Ovary (tissue), 3 donors: ENCODE data around the gene KRT6A.

Source experiments
- EP300 ChIP-seq: sonication (generic); formaldehyde crosslinking; IDR thresholded peaks from one replicate; pipeline ENCODE4 v1.6.1; 2017; ENCODE audit warnings: antibody characterized with exemption
- POLR2A ChIP-seq: fragments of 450-650 bp; IDR thresholded peaks from one replicate; pipeline ENCODE4 v1.6.1; 2017; ENCODE audit warnings: antibody characterized with exemption, mild to moderate bottlenecking, moderate library complexity
- TF ChIP-seq, protein P1 (sequence below), 3 donors: fragments of 450-650 bp in 2 of 3; fragments of 200-600 bp in 1 of 3; IDR thresholded peaks; one replicate each; pipeline versions ENCODE4 v1.5.1 to v1.8.0; 2016 to 2022; ENCODE audit warnings: antibody characterized with exemption in 3 of 3, mild to moderate bottlenecking in 1 of 3
- donor health status: DM: no; HTN: no; CAD: no.

DNA sequence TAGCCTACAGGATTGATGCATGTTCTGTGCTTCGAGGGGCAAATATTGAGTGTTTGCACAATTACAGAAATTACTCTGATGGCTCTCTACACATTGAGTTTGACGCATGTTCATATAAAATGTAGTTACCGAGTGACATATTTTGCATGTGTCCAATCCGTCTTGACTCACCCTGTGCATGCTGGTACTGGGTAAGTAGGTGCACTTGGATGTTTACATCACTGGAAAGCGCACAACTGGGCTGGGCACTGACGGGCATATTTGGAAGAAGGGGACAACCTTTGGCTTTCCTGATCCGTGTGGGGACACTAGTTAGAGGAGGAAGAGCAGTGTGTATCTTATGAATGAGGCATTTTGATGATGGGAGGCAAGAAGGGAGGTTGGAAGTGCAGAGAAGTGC lies 4.9 kb upstream of the KRT6A start:
- TF ChIP-seq POLR2A: no peak
- TF ChIP-seq, protein P1, sequence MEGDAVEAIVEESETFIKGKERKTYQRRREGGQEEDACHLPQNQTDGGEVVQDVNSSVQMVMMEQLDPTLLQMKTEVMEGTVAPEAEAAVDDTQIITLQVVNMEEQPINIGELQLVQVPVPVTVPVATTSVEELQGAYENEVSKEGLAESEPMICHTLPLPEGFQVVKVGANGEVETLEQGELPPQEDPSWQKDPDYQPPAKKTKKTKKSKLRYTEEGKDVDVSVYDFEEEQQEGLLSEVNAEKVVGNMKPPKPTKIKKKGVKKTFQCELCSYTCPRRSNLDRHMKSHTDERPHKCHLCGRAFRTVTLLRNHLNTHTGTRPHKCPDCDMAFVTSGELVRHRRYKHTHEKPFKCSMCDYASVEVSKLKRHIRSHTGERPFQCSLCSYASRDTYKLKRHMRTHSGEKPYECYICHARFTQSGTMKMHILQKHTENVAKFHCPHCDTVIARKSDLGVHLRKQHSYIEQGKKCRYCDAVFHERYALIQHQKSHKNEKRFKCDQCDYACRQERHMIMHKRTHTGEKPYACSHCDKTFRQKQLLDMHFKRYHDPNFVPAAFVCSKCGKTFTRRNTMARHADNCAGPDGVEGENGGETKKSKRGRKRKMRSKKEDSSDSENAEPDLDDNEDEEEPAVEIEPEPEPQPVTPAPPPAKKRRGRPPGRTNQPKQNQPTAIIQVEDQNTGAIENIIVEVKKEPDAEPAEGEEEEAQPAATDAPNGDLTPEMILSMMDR (IDR thresholded peaks at IDR 0.05): no peak
- no peak for TF ChIP-seq EP300
